ENCODE results near the gene MCCC2.

DNA sequence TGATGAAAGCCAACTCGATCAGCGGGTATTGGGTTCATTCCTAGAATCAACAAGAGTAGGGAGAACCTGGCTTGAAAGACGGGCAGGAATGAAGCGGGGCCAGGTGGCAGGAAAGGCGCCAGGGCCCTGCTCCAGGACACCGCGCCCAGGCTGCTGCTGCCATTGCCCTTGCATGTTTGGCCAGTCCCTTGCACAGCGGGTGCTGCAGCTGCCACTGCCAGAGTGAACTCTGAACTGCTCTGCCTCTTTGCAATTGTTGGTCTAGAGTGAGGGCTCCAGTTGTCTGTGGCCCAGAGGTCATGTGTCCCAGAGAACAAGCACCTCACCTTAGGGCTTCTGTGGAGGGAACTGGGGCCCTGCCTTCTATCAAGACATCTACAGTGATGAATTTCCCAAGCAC lies 107.9 kb downstream of the MCCC2 start:
- TF ChIP-seq, protein P1, sequence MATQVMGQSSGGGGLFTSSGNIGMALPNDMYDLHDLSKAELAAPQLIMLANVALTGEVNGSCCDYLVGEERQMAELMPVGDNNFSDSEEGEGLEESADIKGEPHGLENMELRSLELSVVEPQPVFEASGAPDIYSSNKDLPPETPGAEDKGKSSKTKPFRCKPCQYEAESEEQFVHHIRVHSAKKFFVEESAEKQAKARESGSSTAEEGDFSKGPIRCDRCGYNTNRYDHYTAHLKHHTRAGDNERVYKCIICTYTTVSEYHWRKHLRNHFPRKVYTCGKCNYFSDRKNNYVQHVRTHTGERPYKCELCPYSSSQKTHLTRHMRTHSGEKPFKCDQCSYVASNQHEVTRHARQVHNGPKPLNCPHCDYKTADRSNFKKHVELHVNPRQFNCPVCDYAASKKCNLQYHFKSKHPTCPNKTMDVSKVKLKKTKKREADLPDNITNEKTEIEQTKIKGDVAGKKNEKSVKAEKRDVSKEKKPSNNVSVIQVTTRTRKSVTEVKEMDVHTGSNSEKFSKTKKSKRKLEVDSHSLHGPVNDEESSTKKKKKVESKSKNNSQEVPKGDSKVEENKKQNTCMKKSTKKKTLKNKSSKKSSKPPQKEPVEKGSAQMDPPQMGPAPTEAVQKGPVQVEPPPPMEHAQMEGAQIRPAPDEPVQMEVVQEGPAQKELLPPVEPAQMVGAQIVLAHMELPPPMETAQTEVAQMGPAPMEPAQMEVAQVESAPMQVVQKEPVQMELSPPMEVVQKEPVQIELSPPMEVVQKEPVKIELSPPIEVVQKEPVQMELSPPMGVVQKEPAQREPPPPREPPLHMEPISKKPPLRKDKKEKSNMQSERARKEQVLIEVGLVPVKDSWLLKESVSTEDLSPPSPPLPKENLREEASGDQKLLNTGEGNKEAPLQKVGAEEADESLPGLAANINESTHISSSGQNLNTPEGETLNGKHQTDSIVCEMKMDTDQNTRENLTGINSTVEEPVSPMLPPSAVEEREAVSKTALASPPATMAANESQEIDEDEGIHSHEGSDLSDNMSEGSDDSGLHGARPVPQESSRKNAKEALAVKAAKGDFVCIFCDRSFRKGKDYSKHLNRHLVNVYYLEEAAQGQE (IDR thresholded peaks at IDR 0.05; ENCODE audit: borderline replicate concordance) = no peak
- TF ChIP-seq EZH2 (IDR thresholded peaks at IDR 0.05; ENCODE audit: borderline replicate concordance, insufficient read depth, low read length, poor library complexity, severe bottlenecking) = no peak
- TF ChIP-seq, protein P2, sequence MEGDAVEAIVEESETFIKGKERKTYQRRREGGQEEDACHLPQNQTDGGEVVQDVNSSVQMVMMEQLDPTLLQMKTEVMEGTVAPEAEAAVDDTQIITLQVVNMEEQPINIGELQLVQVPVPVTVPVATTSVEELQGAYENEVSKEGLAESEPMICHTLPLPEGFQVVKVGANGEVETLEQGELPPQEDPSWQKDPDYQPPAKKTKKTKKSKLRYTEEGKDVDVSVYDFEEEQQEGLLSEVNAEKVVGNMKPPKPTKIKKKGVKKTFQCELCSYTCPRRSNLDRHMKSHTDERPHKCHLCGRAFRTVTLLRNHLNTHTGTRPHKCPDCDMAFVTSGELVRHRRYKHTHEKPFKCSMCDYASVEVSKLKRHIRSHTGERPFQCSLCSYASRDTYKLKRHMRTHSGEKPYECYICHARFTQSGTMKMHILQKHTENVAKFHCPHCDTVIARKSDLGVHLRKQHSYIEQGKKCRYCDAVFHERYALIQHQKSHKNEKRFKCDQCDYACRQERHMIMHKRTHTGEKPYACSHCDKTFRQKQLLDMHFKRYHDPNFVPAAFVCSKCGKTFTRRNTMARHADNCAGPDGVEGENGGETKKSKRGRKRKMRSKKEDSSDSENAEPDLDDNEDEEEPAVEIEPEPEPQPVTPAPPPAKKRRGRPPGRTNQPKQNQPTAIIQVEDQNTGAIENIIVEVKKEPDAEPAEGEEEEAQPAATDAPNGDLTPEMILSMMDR (IDR thresholded peaks at IDR 0.05; ENCODE audit: poor library complexity, severe bottlenecking) = no peak
- no peak for TF ChIP-seq POLR2AphosphoS5 (IDR thresholded peaks at IDR 0.05)
